ENCODE results near the gene TMEM74B.

TMEM74B gene

DNA sequence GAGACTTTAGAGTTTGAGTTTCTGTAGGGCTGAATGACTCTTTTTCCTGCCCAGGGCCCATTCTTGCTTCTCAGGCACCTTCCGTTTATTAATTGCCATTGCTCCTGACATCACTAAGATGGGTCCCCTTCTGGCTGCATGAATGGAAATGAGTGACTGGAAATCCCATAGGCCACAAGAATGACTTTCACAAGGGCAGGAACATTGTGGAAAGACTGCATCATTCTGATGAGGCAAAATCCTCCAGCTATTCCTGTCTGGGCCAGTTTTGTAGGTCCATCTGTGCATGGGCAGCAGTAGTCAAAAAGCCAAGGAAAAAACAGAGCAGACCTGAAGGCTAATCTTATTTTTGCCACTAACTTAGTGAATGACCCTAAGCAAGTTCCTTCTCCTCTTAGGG, 19.3 kb downstream of the TMEM74B start:
- ChIA-PET CTCF (interaction anchor here (1.1 kb wide), 1 partner anchor 16 kb away, joined by 3 read pairs; no protein-coding TSS in a partner anchor), POLR2A (no interaction called here)
- no peak for DNase-seq (ENCODE audit: extremely low spot score)
- TF ChIP-seq CTCF (IDR thresholded peaks at IDR 0.05; ENCODE audit: control extremely low read depth, extremely low read depth, low read depth, missing control alignments): no peak

DNA sequence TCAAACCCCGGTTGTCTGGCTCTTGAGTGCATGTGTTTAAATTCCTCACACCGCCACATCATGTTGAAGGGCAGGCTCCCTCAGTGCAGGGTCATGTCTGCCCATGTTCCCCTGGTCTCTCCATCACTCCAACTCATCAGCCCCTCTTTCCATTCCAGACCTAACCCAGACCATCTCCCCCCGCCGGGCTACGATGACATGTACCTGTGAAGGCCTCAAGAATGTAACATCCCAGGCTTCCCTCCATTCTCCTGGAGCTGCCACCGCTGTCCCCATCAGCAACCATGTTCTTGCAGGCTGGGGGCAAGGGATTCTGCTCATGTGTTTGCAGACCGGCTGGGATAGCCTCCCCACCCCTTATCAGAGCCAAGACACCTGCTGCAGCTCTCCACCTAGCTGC, 19.9 kb downstream of the TMEM74B start:
- no peak for TF ChIP-seq CTCF (IDR thresholded peaks at IDR 0.05; ENCODE audit: control extremely low read depth, extremely low read depth, low read depth, missing control alignments)
- ChIA-PET POLR2A (no interaction called here), CTCF (interaction anchor here (1.1 kb wide), 1 partner anchor 15 kb away, joined by 3 read pairs; no protein-coding TSS in a partner anchor)
- no peak for DNase-seq (ENCODE audit: extremely low spot score)

- no peak for TF ChIP-seq CTCF (IDR thresholded peaks at IDR 0.05; ENCODE audit: control extremely low read depth, extremely low read depth, low read depth, missing control alignments)
- DNase-seq (ENCODE audit: extremely low spot score): no peak
- ChIA-PET POLR2A (no interaction called here), CTCF (interaction anchor here (1.4 kb wide), 1 partner anchor 56 kb away, joined by 3 read pairs; no protein-coding TSS in a partner anchor)
These were observed 21.1 kb downstream of the TMEM74B start for GRCh38 chr20:1163653-1164052.

- ChIA-PET CTCF (interaction anchor here (1.4 kb wide), 1 partner anchor 56 kb away, joined by 3 read pairs; no protein-coding TSS in a partner anchor), POLR2A (no interaction called here)
- peak; percentile 42 for DNase-seq (ENCODE audit: extremely low spot score)
- no peak for TF ChIP-seq CTCF (IDR thresholded peaks at IDR 0.05; ENCODE audit: control extremely low read depth, extremely low read depth, low read depth, missing control alignments)
These were observed 21.7 kb downstream of the TMEM74B start for GRCh38 chr20:1163105-1163504.

GRCh38 chr20:1160991-1161390, 23.8 kb downstream of the TMEM74B start:
- POLR2A ChIA-PET: no interaction called here
- CTCF ChIA-PET: interaction anchor here (2.2 kb wide), 1 partner anchor 13 kb away, joined by 6 read pairs; no protein-coding TSS in a partner anchor
- no peak for TF ChIP-seq CTCF (IDR thresholded peaks at IDR 0.05; ENCODE audit: control extremely low read depth, extremely low read depth, low read depth, missing control alignments)
- no peak for DNase-seq (ENCODE audit: extremely low spot score)

- no peak for TF ChIP-seq CTCF (IDR thresholded peaks at IDR 0.05; ENCODE audit: control extremely low read depth, extremely low read depth, low read depth, missing control alignments)
- POLR2A ChIA-PET: no interaction called here
- no peak for DNase-seq (ENCODE audit: extremely low spot score)
- CTCF ChIA-PET: interaction anchor here (2.2 kb wide), 1 partner anchor 12 kb away, joined by 6 read pairs; no protein-coding TSS in a partner anchor
These were observed 24.3 kb downstream of the TMEM74B start for GRCh38 chr20:1160496-1160895.
